ENCODE results near the gene SPTSSA. TPM values are rescaled to one million over a fixed set of nuclear protein-coding genes. Genes with fewer than 3 reads are reported as not detected.
"Not testable (repeated sequence)": the region's sequence is repeated elsewhere in the genome, so short reads cannot be mapped to it uniquely, and the experiment has no call there.

Gene SPTSSA
- polyA plus RNA-seq, 3 donors: 27.7 to 28.2 (median 28.0) TPM

GRCh38 chr14:34478261-34478660 is 16.2 kb upstream of the SPTSSA start:
- no peak for DNase-seq

- not testable (repeated sequence) for DNase-seq
Measured at GRCh38 chr14:34476036-34476435, 14.0 kb upstream of the SPTSSA start.

GRCh38 chr14:34475163-34475562 is 13.1 kb upstream of the SPTSSA start:
- DNase-seq: no peak

- DNase-seq: no peak
Measured at GRCh38 chr14:34474187-34474679, 12.2 kb upstream of the SPTSSA start.

GRCh38 chr14:34472706-34473279 is 10.8 kb upstream of the SPTSSA start:
- no peak for DNase-seq

GRCh38 chr14:34470319-34470718 is 8.3 kb upstream of the SPTSSA start:
- DNase-seq: no peak

- no peak for DNase-seq
Measured at GRCh38 chr14:34466691-34467090, 4.7 kb upstream of the SPTSSA start.

GRCh38 chr14:34465069-34465859 is 3.2 kb upstream of the SPTSSA start:
- DNase-seq: no peak

GRCh38 chr14:34463598-34463961 is 1.5 kb upstream of the SPTSSA start:
- DNase-seq: no peak

GRCh38 chr14:34461334-34462131 is 507 bp downstream of the SPTSSA start:
- peak; percentile 64 for DNase-seq

GRCh38 chr14:34460841-34461240 is 1.2 kb downstream of the SPTSSA start:
- DNase-seq: no peak

GRCh38 chr14:34460295-34460694 is 1.7 kb downstream of the SPTSSA start:
- no peak for DNase-seq

- DNase-seq: no peak
Measured at GRCh38 chr14:34457186-34457585, 4.9 kb downstream of the SPTSSA start.

- DNase-seq: no peak
Measured at GRCh38 chr14:34453226-34453625, 8.8 kb downstream of the SPTSSA start.

GRCh38 chr14:34452258-34452822 is 9.7 kb downstream of the SPTSSA start:
- no peak for DNase-seq

GRCh38 chr14:34450958-34451357 is 11.1 kb downstream of the SPTSSA start:
- DNase-seq: no peak

GRCh38 chr14:34450542-34450915 is 11.5 kb downstream of the SPTSSA start:
- no peak for DNase-seq

GRCh38 chr14:34449819-34450541 is 12.1 kb downstream of the SPTSSA start:
- DNase-seq: no peak

GRCh38 chr14:34439090-34439489 is 22.9 kb downstream of the SPTSSA start:
- no peak for DNase-seq

- DNase-seq: no peak
Measured at GRCh38 chr14:34438438-34438837, 23.6 kb downstream of the SPTSSA start.

GRCh38 chr14:34437729-34438080 is 24.3 kb downstream of the SPTSSA start:
- no peak for DNase-seq
